Choroid plexus epithelial cell (primary cell): Measurements from ENCODE around the gene TRAF3IP1.

ENCODE experiments used
- DNase-seq: peaks from one replicate; pipeline ENCODE4 v3.0.0-alpha.2; 2010; ENCODE audit warnings: low read depth
- H3K4me3 ChIP-seq: 2 replicates; pipeline ENCODE4 v1.5.1; 2011; ENCODE audit warnings: low read depth, mild to moderate bottlenecking, control low read depth, low read length, moderate library complexity
- CTCF ChIP-seq: conservative IDR thresholded peaks from 2 replicates; pipeline ENCODE4 v1.5.1; 2011; ENCODE audit warnings: low read depth, mild to moderate bottlenecking, control low read depth, inconsistent platforms, low read length, moderate library complexity

The TRAF3IP1 gene

GRCh38 chr2:238336151-238336550 is 15.8 kb downstream of the TRAF3IP1 start:
- no peak for TF ChIP-seq CTCF
- H3K4me3 ChIP-seq: no peak overlapping the region
- DNase-seq: peak; percentile 30

- H3K4me3 ChIP-seq: no peak overlapping the region
- TF ChIP-seq CTCF: no peak
- no peak for DNase-seq
These were observed 16.6 kb downstream of the TRAF3IP1 start for GRCh38 chr2:238336793-238337444.

GRCh38 chr2:238337846-238338245 is 17.5 kb downstream of the TRAF3IP1 start:
- DNase-seq: no peak

GRCh38 chr2:238338710-238339394 is 18.5 kb downstream of the TRAF3IP1 start:
- no peak for DNase-seq
- no peak for TF ChIP-seq CTCF
- no peak overlapping the region for H3K4me3 ChIP-seq

More at GRCh38 chr2:238337846-238338245, 17.5 kb downstream of the TRAF3IP1 start:
- no peak overlapping the region for H3K4me3 ChIP-seq
- no peak for TF ChIP-seq CTCF

GRCh38 chr2:238339395-238339780 is 19.1 kb downstream of the TRAF3IP1 start:
- no peak overlapping the region for H3K4me3 ChIP-seq
- DNase-seq: no peak
- no peak for TF ChIP-seq CTCF

- no peak for DNase-seq
- no peak overlapping the region for H3K4me3 ChIP-seq
- TF ChIP-seq CTCF: peak; percentile 10
These were observed 19.5 kb downstream of the TRAF3IP1 start for GRCh38 chr2:238339814-238340213.

GRCh38 chr2:238341536-238341935 is 21.2 kb downstream of the TRAF3IP1 start:
- no peak overlapping the region for H3K4me3 ChIP-seq
- TF ChIP-seq CTCF: no peak
- DNase-seq: no peak
